LNCaP clone FGC (cell line): ENCODE measurements around the gene ITPRID1.

Experiments used
- DNase-seq: peaks from one replicate; pipeline ENCODE4 v3.0.0-alpha.2; 2011; ENCODE audit warnings: low read depth
- H3K4me3 ChIP-seq: 2 replicates; pipeline ENCODE4 v1.5.1; 2011; ENCODE audit warnings: mild to moderate bottlenecking, low read depth, low read length, control low read depth
- CTCF ChIP-seq: IDR thresholded peaks from 2 replicates; pipeline ENCODE4 v1.5.1; 2012; ENCODE audit warnings: mild to moderate bottlenecking; ENCODE audit not compliant: control insufficient read depth, insufficient read depth; ENCODE audit errors: extremely low read depth

ITPRID1 gene

GRCh38 chr7:31652063-31652326 is 138.1 kb downstream of the ITPRID1 start:
- no peak for TF ChIP-seq CTCF
- H3K4me3 ChIP-seq = no peak overlapping the region
- DNase-seq = no peak

- no peak for DNase-seq
- TF ChIP-seq CTCF = no peak
Measured at GRCh38 chr7:31663072-31663471, 149.2 kb downstream of the ITPRID1 start.

GRCh38 chr7:31664890-31665289 is 151.0 kb downstream of the ITPRID1 start:
- no peak for DNase-seq
- no peak for TF ChIP-seq CTCF
- no peak overlapping the region for H3K4me3 ChIP-seq

More at GRCh38 chr7:31663072-31663471, 149.2 kb downstream of the ITPRID1 start:
- no peak overlapping the region for H3K4me3 ChIP-seq

GRCh38 chr7:31665546-31665945 is 151.7 kb downstream of the ITPRID1 start:
- no peak for TF ChIP-seq CTCF
- no peak overlapping the region for H3K4me3 ChIP-seq
- no peak for DNase-seq

- no peak for DNase-seq
- no peak for TF ChIP-seq CTCF
- H3K4me3 ChIP-seq = no peak overlapping the region
Measured at GRCh38 chr7:31669461-31669860, 155.6 kb downstream of the ITPRID1 start.

- DNase-seq = no peak
Measured at GRCh38 chr7:31679574-31680305, 165.8 kb downstream of the ITPRID1 start.

More at GRCh38 chr7:31679574-31680305, 165.8 kb downstream of the ITPRID1 start:
- TF ChIP-seq CTCF = no peak
- no peak overlapping the region for H3K4me3 ChIP-seq
